ENCODE results near the gene JARID2. TPM values are rescaled to one million over a fixed set of nuclear protein-coding genes. Genes with fewer than 3 reads are reported as not detected.

JARID2 gene
- total and polyA plus RNA-seq, 7 donors = 1.1 to 16.1 (median 4.9) TPM

- DNase-seq (no peak), ATAC-seq (no peak)
- Histone ChIP-seq H3K4me3 (no peak overlapping the region), H3K27ac (peak overlapping the region; percentile 32), H3K27me3 (ENCODE audit: insufficient read depth in 3 of 3, low read length in 2 of 3) (no peaks in the 10 kb centered on the region), H3K36me3 (ENCODE audit: insufficient read depth in 1 of 2, low read depth in 1 of 2) (no peaks in the 10 kb centered on the region), H3K4me1 (peaks cover 65% of the 10 kb centered on the region), H3K9me3 (no peaks in the 10 kb centered on the region)
- WGBS, 3 donors = 40 to 50% (median 44%) methylated on average over 5 of the region's 5 CpGs
- intact Hi-C loops (cut with DNase I) = no loop called here
- no peak for TF ChIP-seq CTCF (IDR thresholded peaks at IDR 0.05)
Observed at GRCh38 chr6:15308435-15309213, 62.8 kb downstream of the JARID2 start.

DNA sequence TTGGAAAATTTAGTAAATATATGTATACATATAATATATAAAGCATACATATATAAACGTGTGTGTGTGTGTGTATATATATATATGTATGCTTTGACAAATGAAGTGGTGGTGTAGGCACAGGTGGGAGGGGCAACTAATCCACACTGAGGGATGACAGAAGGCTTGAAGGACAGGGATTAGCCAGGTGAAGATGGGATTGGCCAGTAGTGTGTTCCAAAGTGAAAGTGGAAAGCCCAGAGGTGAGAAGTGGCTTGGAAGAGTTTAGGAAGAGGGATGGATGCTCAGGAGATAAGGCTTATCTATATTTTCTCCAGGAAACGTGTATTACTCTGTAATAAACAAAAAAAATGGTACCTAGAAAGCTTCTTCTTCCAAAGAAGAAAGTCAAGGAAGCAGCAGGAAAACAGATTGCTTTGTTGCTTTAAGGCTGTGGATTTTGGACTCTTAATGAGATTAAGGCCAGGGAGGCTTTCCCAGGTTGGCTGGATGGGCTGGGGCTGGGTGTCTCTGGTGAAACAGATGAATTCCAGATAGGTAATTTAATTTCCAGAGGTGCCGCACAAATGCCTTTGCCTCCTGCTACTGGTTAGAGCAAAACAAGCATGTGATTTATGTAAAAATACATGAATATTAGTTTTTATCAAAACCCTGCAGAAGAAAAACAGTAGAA lies 63.9 kb downstream of the JARID2 start:
- no peak for TF ChIP-seq CTCF (IDR thresholded peaks at IDR 0.05)
- DNase-seq = no peak
- H3K27ac ChIP-seq = peak overlapping the region; percentile 62
- no peak for ATAC-seq
- intact Hi-C loops (cut with DNase I) = no loop called here
- H3K27me3 ChIP-seq (ENCODE audit: insufficient read depth in 3 of 3, low read length in 2 of 3) = no peaks in the 10 kb centered on the region
- H3K9me3 ChIP-seq = no peaks in the 10 kb centered on the region
- 75 to 86% (median 77%) methylated on average over 3 of the region's 3 CpGs for WGBS, 3 donors
- H3K4me3 ChIP-seq = no peak overlapping the region
- H3K36me3 ChIP-seq (ENCODE audit: insufficient read depth in 1 of 2, low read depth in 1 of 2) = no peaks in the 10 kb centered on the region
- H3K4me1 ChIP-seq = peaks cover 66% of the 10 kb centered on the region

- no peaks in the 10 kb centered on the region for H3K9me3 ChIP-seq
- H3K36me3 ChIP-seq (ENCODE audit: insufficient read depth in 1 of 2, low read depth in 1 of 2) = no peaks in the 10 kb centered on the region
- no peak for TF ChIP-seq CTCF (IDR thresholded peaks at IDR 0.05)
- intact Hi-C loops (cut with DNase I) = no loop called here
- H3K27ac ChIP-seq = peak overlapping the region; percentile 62
- WGBS, 3 donors = 17 to 30% (median 20%) methylated on average over 7 of the region's 7 CpGs
- no peaks in the 10 kb centered on the region for H3K27me3 ChIP-seq (ENCODE audit: insufficient read depth in 3 of 3, low read length in 2 of 3)
- no peak for DNase-seq
- H3K4me3 ChIP-seq = no peak overlapping the region
- peaks cover 57% of the 10 kb centered on the region for H3K4me1 ChIP-seq
- ATAC-seq = peak; percentile 38 to 70 (median 54)
Observed at GRCh38 chr6:15310680-15311079, 64.8 kb downstream of the JARID2 start.

GRCh38 chr6:15312500-15312899 lies 66.6 kb downstream of the JARID2 start:
- peaks cover 53% of the 10 kb centered on the region for H3K4me1 ChIP-seq
- intact Hi-C loops (cut with DNase I) = no loop called here
- no peak overlapping the region for H3K4me3 ChIP-seq
- WGBS, 3 donors = 71 to 85% (median 76%) methylated on average over 3 of the region's 3 CpGs
- TF ChIP-seq CTCF (IDR thresholded peaks at IDR 0.05) = no peak
- H3K27me3 ChIP-seq (ENCODE audit: insufficient read depth in 3 of 3, low read length in 2 of 3) = no peaks in the 10 kb centered on the region
- no peaks in the 10 kb centered on the region for H3K9me3 ChIP-seq
- peak overlapping the region; percentile 62 for H3K27ac ChIP-seq
- DNase-seq (no peak), ATAC-seq (peak in 2 of 4 donors; percentile 17 to 33)
- no peaks in the 10 kb centered on the region for H3K36me3 ChIP-seq (ENCODE audit: insufficient read depth in 1 of 2, low read depth in 1 of 2)
